KOPT-K1 (cell line): ENCODE data around the gene PRDM4.
"Not testable (repeated sequence)": the region's sequence is repeated elsewhere in the genome, so short reads cannot be mapped to it uniquely, and the experiment has no call there.

Experiments used
- H3K27ac ChIP-seq: fragments of 200-600 bp; sonication (generic); 2 replicates; pipeline ENCODE4 v1.5.1; 2016; ENCODE audit warnings: antibody characterized with exemption, mild to moderate bottlenecking, low read depth, low read length; ENCODE audit not compliant: poor library complexity, severe bottlenecking
- H3K36me3 ChIP-seq: fragments of 200-600 bp; sonication (generic); 2 replicates; pipeline ENCODE4 v1.5.1; 2017; ENCODE audit warnings: antibody characterized with exemption, mild to moderate bottlenecking, low read length, moderate library complexity; ENCODE audit not compliant: insufficient read depth
- H3K9me3 ChIP-seq: fragments of 200-600 bp; sonication (generic); 2 replicates; pipeline ENCODE4 v1.5.1; 2017; ENCODE audit warnings: antibody characterized with exemption, low read length, mild to moderate bottlenecking; ENCODE audit not compliant: insufficient read depth, poor library complexity, severe bottlenecking

Gene PRDM4

GRCh38 chr12:107736914-107737313, 24.0 kb downstream of the PRDM4 start:
- no peaks in the 10 kb centered on the region for H3K9me3 ChIP-seq
- H3K27ac ChIP-seq, result no peak overlapping the region
- H3K36me3 ChIP-seq, result peaks cover 98% of the 10 kb centered on the region

DNA sequence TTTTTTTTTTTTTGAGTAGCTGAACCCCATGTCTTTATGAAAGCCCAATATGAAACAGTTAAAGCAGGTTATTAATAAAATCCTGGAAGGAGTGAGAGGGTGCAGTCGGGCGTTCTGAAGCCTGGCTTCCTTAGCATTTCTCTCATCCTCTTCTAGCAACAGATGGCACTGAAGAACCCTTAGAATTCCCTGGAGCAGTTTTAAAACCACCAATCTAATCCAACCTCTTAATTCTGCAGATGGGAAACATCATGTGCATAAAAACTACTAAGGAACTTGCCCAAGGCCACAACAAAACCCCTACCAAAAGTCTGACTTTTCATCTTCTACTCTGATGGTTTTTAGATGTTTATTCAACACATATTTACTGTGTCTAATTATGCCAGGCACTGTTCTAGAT, 25.2 kb downstream of the PRDM4 start:
- Histone ChIP-seq H3K9me3 (no peaks in the 10 kb centered on the region), H3K27ac (no peak overlapping the region), H3K36me3 (peaks cover 87% of the 10 kb centered on the region)

DNA sequence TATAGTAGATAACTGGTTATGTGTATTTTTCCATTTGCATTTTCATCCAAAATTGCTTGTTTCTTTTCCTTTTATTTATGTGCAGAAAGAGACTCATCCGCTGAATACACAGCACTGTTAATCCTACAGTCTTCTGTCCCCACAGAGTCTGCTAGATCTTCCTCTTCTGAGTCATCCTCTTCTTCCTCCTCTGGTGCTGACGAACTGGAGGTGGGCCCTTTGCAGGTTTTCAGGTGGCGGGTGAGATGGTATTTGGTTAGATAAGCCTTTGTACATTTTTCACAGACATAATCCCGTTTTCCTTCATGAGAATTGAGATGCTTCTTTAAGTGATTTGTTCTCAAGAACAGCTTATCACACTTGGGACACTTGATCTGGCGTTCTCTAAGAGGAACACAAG, 26.8 kb downstream of the PRDM4 start:
- Histone ChIP-seq H3K9me3 (no peaks in the 10 kb centered on the region), H3K27ac (no peak overlapping the region), H3K36me3 (peaks cover 71% of the 10 kb centered on the region)

DNA sequence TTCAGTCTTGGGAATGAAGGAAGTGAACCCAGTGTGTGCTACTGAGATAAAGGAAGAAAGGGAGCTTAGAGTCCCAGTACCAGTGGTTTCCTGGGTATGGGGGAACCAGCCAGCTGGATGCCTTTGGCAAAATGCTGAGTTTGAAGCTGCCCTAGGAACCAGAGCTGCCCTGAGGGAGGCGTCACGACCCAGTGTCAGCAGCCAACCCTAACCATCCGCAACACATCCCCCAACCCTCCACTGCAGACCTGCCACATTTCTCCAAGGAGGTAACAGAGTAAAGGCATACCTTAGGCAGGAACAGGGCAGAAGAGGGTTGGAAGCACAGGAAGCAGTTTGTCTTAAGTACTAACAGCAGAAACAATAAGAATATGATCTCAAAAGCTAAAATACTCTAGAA, 28.6 kb downstream of the PRDM4 start:
- Histone ChIP-seq H3K9me3 (no peaks in the 10 kb centered on the region), H3K27ac (no peak overlapping the region), H3K36me3 (peaks cover 53% of the 10 kb centered on the region)

- Histone ChIP-seq H3K27ac (no peak overlapping the region), H3K9me3 (no peaks in the 10 kb centered on the region), H3K36me3 (peaks cover 43% of the 10 kb centered on the region)
These were observed 29.6 kb downstream of the PRDM4 start for GRCh38 chr12:107731366-107731765.

DNA sequence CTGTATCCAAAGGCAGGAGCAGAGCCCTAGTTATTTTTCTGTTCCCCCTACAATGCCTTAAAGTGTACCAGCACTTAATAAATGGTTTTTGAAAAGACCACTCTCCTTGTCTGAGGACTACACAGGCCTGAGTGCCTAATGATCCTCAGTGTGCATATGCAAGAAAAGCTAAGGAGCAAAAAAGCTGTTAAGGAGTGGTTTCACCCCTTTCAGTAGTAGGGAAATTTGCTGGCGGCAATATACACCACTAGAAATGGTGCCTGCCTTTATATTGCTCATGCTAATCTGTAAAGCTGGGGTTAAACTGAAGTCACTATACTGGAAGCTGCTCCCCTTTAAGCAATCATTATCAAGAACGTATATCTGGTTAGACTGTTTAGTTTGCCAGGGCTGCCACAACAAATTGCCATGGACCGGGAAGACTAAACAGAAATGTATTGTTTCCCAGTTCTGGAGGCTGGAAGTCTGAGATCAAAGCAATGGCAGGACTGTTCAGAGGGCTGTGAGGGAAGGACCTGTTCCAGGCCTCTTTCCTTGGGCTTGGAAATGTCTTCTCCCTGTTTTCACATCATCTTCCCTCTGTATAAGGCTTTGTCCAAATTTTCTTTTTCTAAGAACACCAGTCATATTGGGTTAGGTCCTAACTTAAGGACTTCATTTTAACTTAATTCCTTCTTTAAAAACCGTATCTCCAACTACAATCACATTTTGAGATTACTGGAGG, 30.2 kb downstream of the PRDM4 start:
- H3K9me3 ChIP-seq, result no peaks in the 10 kb centered on the region
- peaks cover 37% of the 10 kb centered on the region for H3K36me3 ChIP-seq
- no peak overlapping the region for H3K27ac ChIP-seq

DNA sequence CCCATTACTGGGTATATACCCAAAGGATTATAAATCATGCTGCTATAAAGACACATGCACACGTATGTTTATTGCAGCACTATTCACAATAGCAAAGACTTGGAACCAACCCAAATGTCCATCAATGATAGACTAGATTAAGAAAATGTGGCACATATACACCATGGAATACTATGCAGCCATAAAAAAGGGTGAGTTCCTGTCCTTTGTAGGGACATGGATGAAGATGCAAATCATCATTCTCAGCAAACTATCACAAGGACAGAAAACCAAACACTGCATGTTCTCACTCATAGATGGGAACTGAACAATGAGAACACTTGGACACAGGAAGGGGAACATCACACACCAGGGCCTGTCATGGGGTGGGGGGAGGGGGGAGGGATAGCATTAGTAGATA, 33.2 kb downstream of the PRDM4 start:
- not testable (repeated sequence) for H3K36me3 ChIP-seq, H3K27ac ChIP-seq, H3K9me3 ChIP-seq

GRCh38 chr12:107727327-107727726, 33.6 kb downstream of the PRDM4 start:
- H3K9me3 ChIP-seq, H3K36me3 ChIP-seq, H3K27ac ChIP-seq: not testable (repeated sequence)

GRCh38 chr12:107718606-107719005, 42.3 kb downstream of the PRDM4 start:
- Histone ChIP-seq H3K27ac (no peak overlapping the region), H3K9me3 (peaks cover 3% of the 10 kb centered on the region)

DNA sequence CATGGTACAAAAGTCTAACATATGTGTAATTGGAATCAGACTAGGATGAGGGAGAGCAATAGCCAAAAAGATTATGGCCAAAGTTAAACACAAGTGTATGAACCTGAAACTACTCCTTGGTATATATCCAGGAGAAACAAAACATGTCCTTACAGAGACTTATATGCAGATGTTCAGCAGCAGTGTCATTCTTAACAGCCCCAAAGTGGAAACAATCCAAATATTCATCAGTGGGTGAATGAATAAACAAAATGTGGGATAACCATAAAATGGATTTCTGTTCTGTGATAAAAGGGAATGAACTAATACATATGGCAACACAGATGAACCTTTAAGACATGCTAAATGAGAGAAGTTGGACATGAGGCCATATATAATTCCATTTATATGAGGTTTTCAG, 45.2 kb downstream of the PRDM4 start:
- H3K27ac ChIP-seq, result no peak overlapping the region
- H3K36me3 ChIP-seq, result peaks cover 76% of the 10 kb centered on the region
- H3K9me3 ChIP-seq, result no peaks in the 10 kb centered on the region

More at GRCh38 chr12:107718606-107719005, 42.3 kb downstream of the PRDM4 start:
- peaks cover 48% of the 10 kb centered on the region for H3K36me3 ChIP-seq

DNA sequence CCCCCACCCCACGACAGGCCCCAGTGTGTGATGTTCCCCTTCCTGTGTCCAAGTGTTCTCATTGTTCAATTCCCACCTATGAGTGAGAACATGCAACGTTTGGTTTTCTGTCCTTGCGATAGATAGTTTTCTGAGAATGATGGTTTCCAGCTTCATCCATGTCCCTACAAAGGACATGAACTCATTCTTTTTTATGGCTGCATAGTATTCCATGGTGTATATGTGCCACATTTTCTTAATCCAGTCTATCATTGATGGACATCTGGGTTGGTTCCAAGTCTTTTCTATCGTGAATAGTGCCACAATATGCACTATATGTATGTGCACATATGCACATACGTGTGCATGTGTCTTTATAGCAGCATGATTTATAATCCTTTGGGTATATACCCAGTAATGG, 55.4 kb downstream of the PRDM4 start:
- Histone ChIP-seq H3K36me3 (peaks cover 85% of the 10 kb centered on the region), H3K9me3 (peaks cover 16% of the 10 kb centered on the region)
- not testable (repeated sequence) for H3K27ac ChIP-seq

GRCh38 chr12:107704041-107704440, 56.9 kb downstream of the PRDM4 start:
- Histone ChIP-seq H3K27ac (no peak overlapping the region), H3K9me3 (peaks cover 23% of the 10 kb centered on the region), H3K36me3 (peaks cover 86% of the 10 kb centered on the region)

DNA sequence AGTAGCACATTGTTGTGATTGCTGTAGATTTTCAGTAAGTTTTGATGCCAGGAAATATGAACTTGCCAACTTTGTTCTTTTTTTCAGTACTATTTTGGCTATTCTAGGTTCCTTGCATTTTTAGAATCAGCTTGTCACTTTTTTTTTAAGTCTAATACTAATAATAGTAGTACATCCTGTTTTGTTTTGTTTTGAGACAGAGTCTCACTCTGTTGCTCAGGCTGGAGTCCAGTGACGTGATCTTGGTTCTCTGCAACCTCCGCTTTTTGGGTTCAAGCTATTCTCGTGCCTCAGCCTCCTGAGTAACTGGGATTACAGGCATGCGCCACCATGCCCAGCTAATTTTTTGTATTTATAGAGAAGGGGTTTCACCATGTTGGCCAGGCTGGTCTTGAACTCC, 58.8 kb downstream of the PRDM4 start:
- peaks cover 23% of the 10 kb centered on the region for H3K9me3 ChIP-seq
- H3K27ac ChIP-seq, result no peak overlapping the region
- H3K36me3 ChIP-seq, result peaks cover 88% of the 10 kb centered on the region

DNA sequence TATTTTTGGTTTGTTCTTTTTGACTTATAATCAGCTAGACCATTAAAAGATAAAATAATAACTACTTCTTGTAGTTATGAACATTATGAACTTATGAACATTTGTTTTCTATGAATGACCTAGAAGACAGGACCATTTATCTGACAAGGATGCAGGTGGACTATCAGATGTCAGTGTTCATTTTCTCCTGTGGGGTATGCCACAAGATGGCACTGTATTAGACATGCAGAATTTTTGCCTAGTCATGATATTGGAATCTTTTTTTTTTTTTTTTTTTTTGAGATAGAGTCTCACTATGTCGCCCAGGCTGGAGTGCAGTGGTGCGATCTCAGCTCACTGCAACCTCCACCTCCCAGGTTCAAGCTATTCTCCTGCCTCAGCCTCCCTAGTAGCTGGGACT, 65.2 kb downstream of the PRDM4 start:
- not testable (repeated sequence) for H3K27ac ChIP-seq, H3K9me3 ChIP-seq
- H3K36me3 ChIP-seq, result peaks cover 100% of the 10 kb centered on the region

DNA sequence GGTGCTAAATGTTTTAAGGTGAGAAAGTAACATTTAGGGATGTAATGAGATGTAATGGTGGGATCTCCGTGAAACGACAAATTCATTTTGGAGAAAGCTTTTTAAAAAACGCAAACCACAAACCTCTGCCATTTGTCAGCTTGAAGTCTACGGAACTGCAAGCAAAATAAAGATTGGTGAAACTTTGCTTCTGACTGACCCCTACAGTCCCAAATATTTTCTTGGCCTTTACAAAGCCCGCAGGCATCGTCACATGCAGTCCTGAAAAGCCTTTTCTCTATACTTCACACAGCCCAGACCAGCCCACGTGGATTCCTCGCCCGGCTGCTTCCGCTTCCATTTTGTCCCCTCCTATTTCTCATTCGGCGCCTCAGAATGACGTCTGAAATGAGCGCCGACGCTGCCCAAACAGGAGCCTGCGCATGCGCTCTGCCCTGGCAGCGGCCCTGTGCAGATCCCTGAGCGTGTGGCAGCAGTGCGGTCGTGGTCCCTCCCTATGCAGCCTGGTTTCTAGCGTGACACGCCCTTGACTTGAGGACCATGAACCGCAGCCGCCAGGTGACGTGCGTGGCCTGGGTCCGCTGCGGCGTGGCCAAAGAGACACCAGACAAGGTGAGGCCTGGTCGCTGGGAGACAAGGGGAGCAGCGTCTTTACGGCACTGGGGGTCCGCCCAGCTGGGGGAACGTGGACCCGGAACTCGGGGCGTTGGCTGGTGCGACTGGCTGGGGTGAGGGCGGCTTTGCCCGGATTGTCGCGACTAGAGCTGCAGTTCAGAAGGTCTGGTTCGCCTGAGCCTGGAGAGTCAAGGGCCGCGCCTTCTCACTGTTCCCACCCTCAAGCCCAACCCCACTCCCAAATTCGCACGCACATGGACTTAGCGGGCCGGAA, 75.3 kb downstream of the PRDM4 start, which contains the start of gene PWP1:
TSS of gene PWP1 (plus strand) at position 440 of the 889 bp plus-strand sequence. CDS start at position 541, 101 bp downstream.
- Histone ChIP-seq H3K9me3 (no peaks in the 10 kb centered on the region), H3K36me3 (peaks cover 24% of the 10 kb centered on the region), H3K27ac (peak within 1 kb of the TSS; percentile 75)
